GM23338 (cell line): ENCODE results near the gene BAAT. TPM values are rescaled to one million over a fixed set of nuclear protein-coding genes. Genes with fewer than 3 reads are reported as not detected.

Source experiments
- CREB1 ChIP-seq: fragments of 250-450 bp; sonication (Bioruptor Pico); IDR thresholded peaks from 2 replicates; pipeline ENCODE4 v1.5.0; 2020; ENCODE audit warnings: low read depth, mild to moderate bottlenecking, moderate library complexity
- CTCF ChIP-seq, 2 experiments: fragments of 200-600 bp in 1 of 2; sonication (generic) in 1 of 2; conservative IDR thresholded peaks; 2 replicates each; pipeline versions ENCODE4 v1.5.1 to v1.6.1; 2016 to 2017; ENCODE audit warnings: antibody characterized with exemption in 2 of 2, low read depth in 2 of 2, mild to moderate bottlenecking in 2 of 2, moderate library complexity in 1 of 2
- EZH2 ChIP-seq: fragments of 200-600 bp; sonication (generic); IDR thresholded peaks from one replicate; pipeline ENCODE4 v1.8.0; 2017; ENCODE audit warnings: antibody characterized with exemption, mild to moderate bottlenecking, low read depth; ENCODE audit not compliant: unreplicated experiment
- EZH2phosphoT487 ChIP-seq: fragments of 200-600 bp; sonication (generic); IDR thresholded peaks from one replicate; pipeline ENCODE4 v1.8.1; 2018; ENCODE audit warnings: antibody characterized with exemption; ENCODE audit not compliant: unreplicated experiment
- JUNB ChIP-seq: IDR thresholded peaks from one replicate; pipeline ENCODE4 v1.6.1; 2016; ENCODE audit warnings: antibody characterized with exemption; ENCODE audit not compliant: unreplicated experiment
- NANOG ChIP-seq: IDR thresholded peaks from 2 replicates; pipeline ENCODE4 v1.6.1; 2016; ENCODE audit warnings: antibody characterized with exemption, borderline replicate concordance
- POLR2AphosphoS5 ChIP-seq: IDR thresholded peaks from 2 replicates; pipeline ENCODE4 v1.6.1; 2016; ENCODE audit warnings: antibody characterized with exemption, low read depth
- STAT1 ChIP-seq: IDR thresholded peaks from one replicate; pipeline ENCODE4 v1.6.1; 2016; ENCODE audit warnings: antibody characterized with exemption; ENCODE audit not compliant: unreplicated experiment
- ZNF114 ChIP-seq: fragments of 250-450 bp; sonication (Bioruptor Pico); IDR thresholded peaks from 2 replicates; pipeline ENCODE4 v1.5.0; 2020; ENCODE audit warnings: mild to moderate bottlenecking, moderate library complexity
- ZNF331 ChIP-seq: fragments of 250-450 bp; sonication (Bioruptor Pico); IDR thresholded peaks from 2 replicates; pipeline ENCODE4 v1.5.0; 2020; ENCODE audit warnings: low read depth, mild to moderate bottlenecking, moderate library complexity
- polyA plus RNA-seq: library from polyadenylated mRNA; unstranded; fragments of >200 nt; fragmentation: Nextera tagmentation; extraction: Ambion mirVana; gene quantifications from 2 replicates; pipeline ENCODE4 v1.2.1, GENCODE V29; 2016
- total RNA-seq: library from RNA; depleted of rRNA; stranded (reverse); fragments of >200 nt; shearing (Covaris generic); gene quantifications from 2 replicates; pipeline ENCODE4 v1.2.3, GENCODE V29; 2014
- TF ChIP-seq, protein P1 (sequence below): fragments of 250-450 bp; sonication (Bioruptor Pico); IDR thresholded peaks from 2 replicates; pipeline ENCODE4 v1.5.0; 2020; ENCODE audit warnings: mild to moderate bottlenecking, moderate library complexity

BAAT gene
- total and polyA plus RNA-seq, 2 experiments from 2014 or later, result 0.08 to 0.14 TPM

- TF ChIP-seq, protein P1, sequence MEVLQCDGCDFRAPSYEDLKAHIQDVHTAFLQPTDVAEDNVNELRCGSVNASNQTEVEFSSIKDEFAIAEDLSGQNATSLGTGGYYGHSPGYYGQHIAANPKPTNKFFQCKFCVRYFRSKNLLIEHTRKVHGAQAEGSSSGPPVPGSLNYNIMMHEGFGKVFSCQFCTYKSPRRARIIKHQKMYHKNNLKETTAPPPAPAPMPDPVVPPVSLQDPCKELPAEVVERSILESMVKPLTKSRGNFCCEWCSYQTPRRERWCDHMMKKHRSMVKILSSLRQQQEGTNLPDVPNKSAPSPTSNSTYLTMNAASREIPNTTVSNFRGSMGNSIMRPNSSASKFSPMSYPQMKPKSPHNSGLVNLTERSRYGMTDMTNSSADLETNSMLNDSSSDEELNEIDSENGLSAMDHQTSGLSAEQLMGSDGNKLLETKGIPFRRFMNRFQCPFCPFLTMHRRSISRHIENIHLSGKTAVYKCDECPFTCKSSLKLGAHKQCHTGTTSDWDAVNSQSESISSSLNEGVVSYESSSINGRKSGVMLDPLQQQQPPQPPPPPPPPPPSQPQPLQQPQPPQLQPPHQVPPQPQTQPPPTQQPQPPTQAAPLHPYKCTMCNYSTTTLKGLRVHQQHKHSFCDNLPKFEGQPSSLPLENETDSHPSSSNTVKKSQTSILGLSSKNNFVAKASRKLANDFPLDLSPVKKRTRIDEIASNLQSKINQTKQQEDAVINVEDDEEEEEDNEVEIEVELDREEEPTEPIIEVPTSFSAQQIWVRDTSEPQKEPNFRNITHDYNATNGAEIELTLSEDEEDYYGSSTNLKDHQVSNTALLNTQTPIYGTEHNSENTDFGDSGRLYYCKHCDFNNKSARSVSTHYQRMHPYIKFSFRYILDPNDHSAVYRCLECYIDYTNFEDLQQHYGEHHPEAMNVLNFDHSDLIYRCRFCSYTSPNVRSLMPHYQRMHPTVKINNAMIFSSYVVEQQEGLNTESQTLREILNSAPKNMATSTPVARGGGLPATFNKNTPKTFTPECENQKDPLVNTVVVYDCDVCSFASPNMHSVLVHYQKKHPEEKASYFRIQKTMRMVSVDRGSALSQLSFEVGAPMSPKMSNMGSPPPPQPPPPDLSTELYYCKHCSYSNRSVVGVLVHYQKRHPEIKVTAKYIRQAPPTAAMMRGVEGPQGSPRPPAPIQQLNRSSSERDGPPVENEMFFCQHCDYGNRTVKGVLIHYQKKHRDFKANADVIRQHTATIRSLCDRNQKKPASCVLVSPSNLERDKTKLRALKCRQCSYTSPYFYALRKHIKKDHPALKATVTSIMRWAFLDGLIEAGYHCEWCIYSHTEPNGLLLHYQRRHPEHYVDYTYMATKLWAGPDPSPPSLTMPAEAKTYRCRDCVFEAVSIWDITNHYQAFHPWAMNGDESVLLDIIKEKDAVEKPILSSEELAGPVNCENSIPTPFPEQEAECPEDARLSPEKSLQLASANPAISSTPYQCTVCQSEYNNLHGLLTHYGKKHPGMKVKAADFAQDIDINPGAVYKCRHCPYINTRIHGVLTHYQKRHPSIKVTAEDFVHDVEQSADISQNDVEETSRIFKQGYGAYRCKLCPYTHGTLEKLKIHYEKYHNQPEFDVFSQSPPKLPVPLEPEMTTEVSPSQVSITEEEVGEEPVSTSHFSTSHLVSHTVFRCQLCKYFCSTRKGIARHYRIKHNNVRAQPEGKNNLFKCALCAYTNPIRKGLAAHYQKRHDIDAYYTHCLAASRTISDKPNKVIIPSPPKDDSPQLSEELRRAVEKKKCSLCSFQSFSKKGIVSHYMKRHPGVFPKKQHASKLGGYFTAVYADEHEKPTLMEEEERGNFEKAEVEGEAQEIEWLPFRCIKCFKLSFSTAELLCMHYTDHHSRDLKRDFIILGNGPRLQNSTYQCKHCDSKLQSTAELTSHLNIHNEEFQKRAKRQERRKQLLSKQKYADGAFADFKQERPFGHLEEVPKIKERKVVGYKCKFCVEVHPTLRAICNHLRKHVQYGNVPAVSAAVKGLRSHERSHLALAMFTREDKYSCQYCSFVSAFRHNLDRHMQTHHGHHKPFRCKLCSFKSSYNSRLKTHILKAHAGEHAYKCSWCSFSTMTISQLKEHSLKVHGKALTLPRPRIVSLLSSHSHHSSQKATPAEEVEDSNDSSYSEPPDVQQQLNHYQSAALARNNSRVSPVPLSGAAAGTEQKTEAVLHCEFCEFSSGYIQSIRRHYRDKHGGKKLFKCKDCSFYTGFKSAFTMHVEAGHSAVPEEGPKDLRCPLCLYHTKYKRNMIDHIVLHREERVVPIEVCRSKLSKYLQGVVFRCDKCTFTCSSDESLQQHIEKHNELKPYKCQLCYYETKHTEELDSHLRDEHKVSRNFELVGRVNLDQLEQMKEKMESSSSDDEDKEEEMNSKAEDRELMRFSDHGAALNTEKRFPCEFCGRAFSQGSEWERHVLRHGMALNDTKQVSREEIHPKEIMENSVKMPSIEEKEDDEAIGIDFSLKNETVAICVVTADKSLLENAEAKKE (CRISPR knock-in tag), result no peak
- TF ChIP-seq CTCF (conservative IDR thresholded peaks at IDR 0.05; ENCODE audit: low read depth in 2 of 2), result no peak
- no peak for TF ChIP-seq ZNF331 (CRISPR knock-in tag)
- TF ChIP-seq JUNB, result no peak
- TF ChIP-seq NANOG, result no peak
- TF ChIP-seq EZH2, result no peak
- no peak for TF ChIP-seq POLR2AphosphoS5
- no peak for TF ChIP-seq CREB1 (CRISPR knock-in tag)
- no peak for TF ChIP-seq ZNF114 (CRISPR knock-in tag)
- TF ChIP-seq STAT1, result no peak
- TF ChIP-seq EZH2phosphoT487, result no peak
Observed at GRCh38 chr9:101421653-101422065, 36.9 kb upstream of the BAAT start (continued).
